Activated naive CD4-positive, alpha-beta T cell treated with anti-CD3 and anti-CD28 coated beads for 36 hours (primary cell): ENCODE measurements around the gene RAB33B. TPM values are rescaled to one million over a fixed set of nuclear protein-coding genes. Genes with fewer than 3 reads are reported as not detected.

Source experiments
- CTCF ChIA-PET: fragments of 350-600 bp; sonication (Branson Sonifier 250); formaldehyde crosslinking; loops from one replicate; lab custom pipeline; 2021; ENCODE audit warnings: antibody characterized with exemption; lab: Charles Lee
- DNase-seq: peaks from one replicate; pipeline ENCODE4 v3.0.0-alpha.2; 2020
- H3K27ac Mint-ChIP-seq: one replicate; pipeline ENCODE4 v1.8.0; 2021; ENCODE audit warnings: mild to moderate bottlenecking, mixed read lengths
- H3K27me3 Mint-ChIP-seq: one replicate; pipeline ENCODE4 v1.8.0; 2021; ENCODE audit warnings: low read depth, mixed read lengths
- H3K36me3 Mint-ChIP-seq: one replicate; pipeline ENCODE4 v1.8.0; 2021; ENCODE audit warnings: low read depth, mixed read lengths
- H3K4me1 Mint-ChIP-seq: one replicate; pipeline ENCODE4 v1.8.0; 2021; ENCODE audit warnings: low read depth, mixed read lengths
- H3K4me3 Mint-ChIP-seq: one replicate; pipeline ENCODE4 v1.8.0; 2021; ENCODE audit warnings: mild to moderate bottlenecking, moderate library complexity, mixed read lengths
- H3K9me3 Mint-ChIP-seq: one replicate; pipeline ENCODE4 v1.8.0; 2021; ENCODE audit warnings: mixed read lengths
- intact Hi-C: fragments of 100-400 bp; cut with micrococcal nuclease; formaldehyde crosslinking; loops from one replicate; pipeline ENCODE4 v1.15.1; 2023
- total RNA-seq, 2 experiments: library from RNA; stranded (reverse); gene quantifications; one replicate each; pipeline ENCODE4 v1.2.3, GENCODE V29; 2021

RAB33B gene
- total RNA-seq, 2 experiments from 2014 or later: 8.0 TPM

- no peak for DNase-seq
- intact Hi-C loops: no loop called here
- peaks cover 51% of the 10 kb centered on the region for H3K36me3 Mint-ChIP-seq
- H3K9me3 Mint-ChIP-seq: no peaks in the 10 kb centered on the region
- CTCF ChIA-PET: interaction anchor here (0.6 kb wide), 1 partner anchor 57 kb away, joined by 5 read pairs; no protein-coding TSS in a partner anchor
- no peak overlapping the region for H3K4me3 Mint-ChIP-seq
- no peak overlapping the region for H3K27ac Mint-ChIP-seq
- no peaks in the 10 kb centered on the region for H3K4me1 Mint-ChIP-seq
- no peaks in the 10 kb centered on the region for H3K27me3 Mint-ChIP-seq
These were observed 60.6 kb downstream of the RAB33B start for GRCh38 chr4:139514382-139515059.

DNA sequence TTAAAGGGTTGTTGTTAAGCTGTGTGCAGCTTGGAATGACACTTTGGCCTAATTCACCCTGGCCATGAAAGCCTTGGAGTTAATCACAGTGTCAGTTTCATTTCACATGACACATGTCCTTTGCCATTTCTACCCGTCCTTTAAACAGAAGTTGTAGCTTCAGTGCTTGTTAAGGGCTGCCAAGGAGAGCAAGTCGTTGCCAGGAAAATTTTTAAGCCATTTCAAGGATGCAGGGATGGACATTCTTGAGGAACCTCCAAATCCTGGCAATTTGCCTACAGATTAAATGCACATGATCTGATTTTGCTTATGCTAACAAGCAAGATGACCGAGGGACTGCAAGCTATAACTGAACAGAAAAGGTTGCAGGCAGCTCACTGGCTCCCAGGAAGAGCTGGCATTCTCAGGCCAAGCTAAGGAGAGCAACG is 61.6 kb downstream of the RAB33B start:
- Mint-ChIP-seq H3K4me3 (no peak overlapping the region), H3K36me3 (peaks cover 48% of the 10 kb centered on the region), H3K27me3 (no peaks in the 10 kb centered on the region), H3K27ac (no peak overlapping the region), H3K9me3 (no peaks in the 10 kb centered on the region), H3K4me1 (no peaks in the 10 kb centered on the region)
- intact Hi-C loops: no loop called here
- no peak for DNase-seq
- CTCF ChIA-PET: no interaction called here

DNA sequence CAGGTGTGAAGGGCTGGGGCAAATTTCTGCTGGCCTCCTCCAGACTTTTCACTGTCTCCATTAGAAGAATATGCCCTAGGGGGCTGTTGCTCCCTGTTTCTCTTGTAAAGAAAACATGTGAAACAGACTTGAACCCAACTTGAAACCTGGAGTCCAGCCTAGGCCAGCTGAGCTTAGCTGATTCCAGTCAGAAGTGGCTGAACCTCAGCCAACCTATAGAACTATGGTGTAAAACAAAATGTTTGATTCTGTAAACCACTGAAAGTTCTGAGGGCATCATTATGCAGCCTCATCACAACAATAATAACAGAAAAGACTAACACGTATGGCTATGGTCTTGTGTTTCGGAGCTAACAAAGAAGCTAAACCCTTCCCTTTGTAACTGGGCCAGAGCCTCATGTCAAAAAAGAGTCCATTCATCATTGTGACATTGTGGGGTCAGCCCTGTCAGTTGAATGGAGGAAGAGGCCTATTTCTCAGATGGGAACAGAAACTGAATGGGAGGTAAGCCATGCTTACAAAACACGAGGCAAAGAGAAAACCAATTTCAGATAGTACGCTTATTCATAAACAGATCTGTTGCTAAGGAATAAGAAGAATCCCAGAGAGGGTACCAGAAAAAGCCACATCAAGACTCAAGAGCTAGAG is 68.0 kb downstream of the RAB33B start:
- H3K4me1 Mint-ChIP-seq: peaks cover 7% of the 10 kb centered on the region
- no peaks in the 10 kb centered on the region for H3K9me3 Mint-ChIP-seq
- H3K4me3 Mint-ChIP-seq: no peak overlapping the region
- CTCF ChIA-PET: interaction anchor here (0.9 to 1.5 kb wide), 3 partner anchors 10 to 123 kb away, joined by 3 to 8 read pairs (median 3); no protein-coding TSS in a partner anchor
- no peak for DNase-seq
- H3K27me3 Mint-ChIP-seq: no peaks in the 10 kb centered on the region
- no peak overlapping the region for H3K27ac Mint-ChIP-seq
- H3K36me3 Mint-ChIP-seq: peaks cover 44% of the 10 kb centered on the region
- intact Hi-C loops: no loop called here

GRCh38 chr4:139522457-139522856 is 68.5 kb downstream of the RAB33B start:
- peaks cover 7% of the 10 kb centered on the region for H3K4me1 Mint-ChIP-seq
- H3K36me3 Mint-ChIP-seq: peaks cover 40% of the 10 kb centered on the region
- no peak overlapping the region for H3K4me3 Mint-ChIP-seq
- no peak for DNase-seq
- H3K27me3 Mint-ChIP-seq: no peaks in the 10 kb centered on the region
- no peak overlapping the region for H3K27ac Mint-ChIP-seq
- H3K9me3 Mint-ChIP-seq: no peaks in the 10 kb centered on the region
- CTCF ChIA-PET: interaction anchor here (0.5 to 1.5 kb wide), 4 partner anchors 9 to 412 kb away, joined by 3 to 8 read pairs (median 4); no protein-coding TSS in a partner anchor
- intact Hi-C loops: no loop called here

- DNase-seq: no peak
- intact Hi-C loops: no loop called here
- H3K4me3 Mint-ChIP-seq: no peak overlapping the region
- H3K36me3 Mint-ChIP-seq: peaks cover 38% of the 10 kb centered on the region
- H3K4me1 Mint-ChIP-seq: peaks cover 7% of the 10 kb centered on the region
- CTCF ChIA-PET: interaction anchor here (0.5 to 1.5 kb wide), 3 partner anchors 8 to 412 kb away, joined by 3 to 8 read pairs (median 4); no protein-coding TSS in a partner anchor
- H3K9me3 Mint-ChIP-seq: no peaks in the 10 kb centered on the region
- H3K27me3 Mint-ChIP-seq: no peaks in the 10 kb centered on the region
- H3K27ac Mint-ChIP-seq: no peak overlapping the region
These were observed 69.2 kb downstream of the RAB33B start for GRCh38 chr4:139523076-139523475.

GRCh38 chr4:139524062-139524631 is 70.2 kb downstream of the RAB33B start:
- no peak overlapping the region for H3K4me3 Mint-ChIP-seq
- intact Hi-C loops: no loop called here

DNA sequence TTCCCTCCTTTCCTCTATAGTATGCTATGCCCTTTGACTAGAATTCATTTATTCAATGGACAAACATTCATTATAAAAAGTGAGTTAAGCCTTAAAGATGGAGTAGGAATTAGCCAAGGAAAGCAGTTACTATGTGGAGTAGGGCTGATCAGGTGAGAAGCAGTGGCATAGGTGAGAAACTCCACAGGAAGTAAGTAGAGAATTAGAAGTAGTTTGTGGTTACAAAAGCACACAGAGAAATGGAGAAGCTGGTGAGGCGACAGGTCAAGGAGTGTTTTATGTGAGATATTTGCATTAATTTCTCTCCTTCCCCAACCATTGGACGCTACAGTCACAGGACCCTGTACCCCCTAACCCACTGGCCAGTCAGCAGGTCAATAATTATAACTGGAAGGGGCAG is 71.5 kb downstream of the RAB33B start:
- DNase-seq: no peak
- intact Hi-C loops: loop anchor here (5.0 kb wide), 1 partner anchor 428 kb away; no protein-coding TSS in a partner anchor
- Mint-ChIP-seq H3K27ac (no peak overlapping the region), H3K36me3 (peaks cover 33% of the 10 kb centered on the region), H3K9me3 (no peaks in the 10 kb centered on the region), H3K4me3 (no peak overlapping the region), H3K4me1 (peaks cover 7% of the 10 kb centered on the region), H3K27me3 (no peaks in the 10 kb centered on the region)
- CTCF ChIA-PET: no interaction called here

More at GRCh38 chr4:139524062-139524631, 70.2 kb downstream of the RAB33B start:
- Mint-ChIP-seq H3K36me3 (peaks cover 39% of the 10 kb centered on the region), H3K4me1 (peaks cover 7% of the 10 kb centered on the region), H3K27ac (no peak overlapping the region), H3K9me3 (no peaks in the 10 kb centered on the region), H3K27me3 (no peaks in the 10 kb centered on the region)
- CTCF ChIA-PET: no interaction called here
- no peak for DNase-seq

Other genes starting within 250 kb of the RAB33B start
- not detected for gene MGARP, start 173.9 kb upstream of the RAB33B start, total RNA-seq
- 10 to 100 TPM; 91.5 to 94.0 TPM for gene NAA15, start 152.6 kb upstream of the RAB33B start, total RNA-seq
- gene NDUFC1, start 151.6 kb upstream of the RAB33B start, total RNA-seq: 10 to 100 TPM; 43.4 to 44.2 TPM
- gene SETD7, start 102.1 kb downstream of the RAB33B start, total RNA-seq: 10 to 100 TPM; 12.4 to 12.5 TPM
- gene MGST2, start 211.7 kb downstream of the RAB33B start, total RNA-seq: 1 to 10 TPM; 5.4 to 6.2 TPM